PFSK-1 (cell line): ENCODE measurements around the gene BTBD3.

ENCODE experiments used
- FOXP2 ChIP-seq: optimal IDR thresholded peaks from 2 replicates; pipeline ENCODE3; 2011; ENCODE audit warnings: borderline replicate concordance, control low read depth, inconsistent platforms; ENCODE audit not compliant: insufficient read depth; ENCODE audit errors: extremely low read length, extremely low read depth
- POLR2AphosphoS5 ChIP-seq: IDR thresholded peaks from 2 replicates; pipeline ENCODE4 v1.6.1; 2012; ENCODE audit warnings: low read depth, mild to moderate bottlenecking, control low read depth, low read length, moderate library complexity
- SIN3A ChIP-seq: IDR thresholded peaks from 2 replicates; pipeline ENCODE4 v1.6.1; 2012; ENCODE audit warnings: mild to moderate bottlenecking, low read length, moderate library complexity, borderline replicate concordance; ENCODE audit not compliant: insufficient read depth
- TAF1 ChIP-seq: IDR thresholded peaks from 2 replicates; pipeline ENCODE4 v1.6.1; 2012; ENCODE audit warnings: low read length, control low read depth, borderline replicate concordance; ENCODE audit not compliant: insufficient read depth
- TF ChIP-seq, protein P1 (sequence below), 2 experiments: IDR thresholded peaks; 2 replicates each; pipeline versions ENCODE4 v1.6.1 to v1.8.0; 2011 to 2012; ENCODE audit warnings: low read depth in 2 of 2, low read length in 2 of 2, control low read depth in 1 of 2, inconsistent platforms in 1 of 2, mild to moderate bottlenecking in 1 of 2, moderate library complexity in 1 of 2; ENCODE audit not compliant: insufficient read depth in 1 of 2

BTBD3 gene

DNA sequence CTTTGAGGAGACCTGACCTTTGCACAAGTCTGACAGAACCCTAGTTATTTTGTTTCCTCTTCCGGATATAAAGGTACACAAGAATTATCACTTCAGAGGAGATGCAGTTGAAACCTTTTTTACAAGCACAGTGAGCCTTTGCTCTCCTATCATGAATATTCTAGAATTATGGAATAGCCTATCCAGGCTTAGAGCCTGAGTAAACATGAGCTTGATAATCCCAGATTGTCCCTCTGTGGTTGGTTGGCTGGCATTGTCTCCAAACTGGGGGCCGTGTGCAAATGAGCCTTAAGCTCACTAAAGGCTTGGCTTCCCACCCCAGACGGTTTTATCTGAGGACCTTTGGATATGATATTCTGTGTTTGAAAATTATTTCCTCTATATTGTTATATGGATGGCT, 32.0 kb downstream of the BTBD3 start:
- no peak for TF ChIP-seq TAF1
- no peak for TF ChIP-seq POLR2AphosphoS5
- TF ChIP-seq, protein P1, sequence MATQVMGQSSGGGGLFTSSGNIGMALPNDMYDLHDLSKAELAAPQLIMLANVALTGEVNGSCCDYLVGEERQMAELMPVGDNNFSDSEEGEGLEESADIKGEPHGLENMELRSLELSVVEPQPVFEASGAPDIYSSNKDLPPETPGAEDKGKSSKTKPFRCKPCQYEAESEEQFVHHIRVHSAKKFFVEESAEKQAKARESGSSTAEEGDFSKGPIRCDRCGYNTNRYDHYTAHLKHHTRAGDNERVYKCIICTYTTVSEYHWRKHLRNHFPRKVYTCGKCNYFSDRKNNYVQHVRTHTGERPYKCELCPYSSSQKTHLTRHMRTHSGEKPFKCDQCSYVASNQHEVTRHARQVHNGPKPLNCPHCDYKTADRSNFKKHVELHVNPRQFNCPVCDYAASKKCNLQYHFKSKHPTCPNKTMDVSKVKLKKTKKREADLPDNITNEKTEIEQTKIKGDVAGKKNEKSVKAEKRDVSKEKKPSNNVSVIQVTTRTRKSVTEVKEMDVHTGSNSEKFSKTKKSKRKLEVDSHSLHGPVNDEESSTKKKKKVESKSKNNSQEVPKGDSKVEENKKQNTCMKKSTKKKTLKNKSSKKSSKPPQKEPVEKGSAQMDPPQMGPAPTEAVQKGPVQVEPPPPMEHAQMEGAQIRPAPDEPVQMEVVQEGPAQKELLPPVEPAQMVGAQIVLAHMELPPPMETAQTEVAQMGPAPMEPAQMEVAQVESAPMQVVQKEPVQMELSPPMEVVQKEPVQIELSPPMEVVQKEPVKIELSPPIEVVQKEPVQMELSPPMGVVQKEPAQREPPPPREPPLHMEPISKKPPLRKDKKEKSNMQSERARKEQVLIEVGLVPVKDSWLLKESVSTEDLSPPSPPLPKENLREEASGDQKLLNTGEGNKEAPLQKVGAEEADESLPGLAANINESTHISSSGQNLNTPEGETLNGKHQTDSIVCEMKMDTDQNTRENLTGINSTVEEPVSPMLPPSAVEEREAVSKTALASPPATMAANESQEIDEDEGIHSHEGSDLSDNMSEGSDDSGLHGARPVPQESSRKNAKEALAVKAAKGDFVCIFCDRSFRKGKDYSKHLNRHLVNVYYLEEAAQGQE (IDR thresholded peaks at IDR 0.05; ENCODE audit: insufficient read depth in 1 of 2, low read depth in 2 of 2, low read length in 2 of 2), result no peak
- TF ChIP-seq FOXP2, result no peak
- no peak for TF ChIP-seq SIN3A

DNA sequence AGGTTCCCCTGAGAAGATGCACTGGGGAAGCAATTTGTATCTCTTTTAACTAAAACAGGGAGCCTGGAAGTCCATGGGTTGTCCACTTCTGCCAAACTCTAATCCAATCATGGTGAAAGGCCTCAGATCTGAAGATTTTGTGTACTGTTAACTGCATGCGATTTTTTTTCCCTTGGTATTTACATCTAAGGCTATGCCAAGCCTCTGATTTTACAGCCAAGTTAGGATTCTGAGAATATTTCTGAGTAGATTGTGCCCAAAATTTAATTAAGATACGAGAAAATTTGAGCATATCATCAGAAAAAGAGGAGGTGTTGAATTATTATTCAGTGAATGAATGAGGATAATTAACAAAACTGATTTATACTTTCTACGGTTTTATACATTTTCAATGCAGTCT, 34.0 kb downstream of the BTBD3 start:
- no peak for TF ChIP-seq POLR2AphosphoS5
- TF ChIP-seq TAF1, result no peak
- TF ChIP-seq FOXP2, result no peak
- TF ChIP-seq SIN3A, result no peak
- TF ChIP-seq, protein P1 (IDR thresholded peaks at IDR 0.05; ENCODE audit: insufficient read depth in 1 of 2, low read depth in 2 of 2, low read length in 2 of 2), result no peak

- TF ChIP-seq, protein P1 (IDR thresholded peaks at IDR 0.05; ENCODE audit: insufficient read depth in 1 of 2, low read depth in 2 of 2, low read length in 2 of 2), result no peak
- no peak for TF ChIP-seq TAF1
- TF ChIP-seq FOXP2, result no peak
- TF ChIP-seq SIN3A, result no peak
- TF ChIP-seq POLR2AphosphoS5, result no peak
Observed at GRCh38 chr20:11952639-11953038, 34.9 kb downstream of the BTBD3 start.

DNA sequence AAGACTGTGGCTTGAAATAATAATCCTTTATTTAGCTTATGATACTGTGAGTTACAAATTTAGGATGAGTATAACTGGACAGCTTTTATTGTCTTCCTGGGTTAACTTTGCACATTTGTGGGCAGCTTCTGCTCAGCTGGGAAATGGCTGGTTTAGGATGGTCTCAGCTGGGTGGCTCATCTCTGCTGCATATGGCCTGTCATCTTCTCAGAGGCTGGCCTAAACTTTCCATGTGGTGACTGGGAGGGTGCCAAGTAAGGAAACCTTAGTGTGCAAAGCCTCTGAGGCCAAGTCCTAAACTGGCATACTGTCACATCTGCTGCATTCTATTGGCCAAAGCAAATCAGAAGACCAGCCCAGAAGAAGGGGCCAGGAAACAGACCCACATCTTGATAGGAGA, 40.2 kb downstream of the BTBD3 start:
- TF ChIP-seq, protein P1 (IDR thresholded peaks at IDR 0.05; ENCODE audit: insufficient read depth in 1 of 2, low read depth in 2 of 2, low read length in 2 of 2), result no peak
- no peak for TF ChIP-seq SIN3A
- no peak for TF ChIP-seq FOXP2
- no peak for TF ChIP-seq POLR2AphosphoS5
- TF ChIP-seq TAF1, result no peak

GRCh38 chr20:11958855-11959254, 41.2 kb downstream of the BTBD3 start:
- TF ChIP-seq FOXP2, result no peak
- no peak for TF ChIP-seq SIN3A
- TF ChIP-seq POLR2AphosphoS5, result no peak
- TF ChIP-seq TAF1, result no peak
- TF ChIP-seq, protein P1 (IDR thresholded peaks at IDR 0.05; ENCODE audit: insufficient read depth in 1 of 2, low read depth in 2 of 2, low read length in 2 of 2), result no peak
